HG02884 (cell line): ENCODE results near the gene RCC1.
A peak's percentile ranks its signal among the peaks of the same experiment; 100 is the strongest.
"Not testable (repeated sequence)": the region's sequence is repeated elsewhere in the genome, so short reads cannot be mapped to it uniquely, and the experiment has no call there.

ENCODE experiments used
- ATAC-seq: cut with Tn5 transposase; IDR thresholded peaks from one replicate; pipeline ENCODE4 v1.9.1; 2021; ENCODE audit warnings: mild to moderate bottlenecking, moderate library complexity; ENCODE audit not compliant: unreplicated experiment

The RCC1 gene

DNA sequence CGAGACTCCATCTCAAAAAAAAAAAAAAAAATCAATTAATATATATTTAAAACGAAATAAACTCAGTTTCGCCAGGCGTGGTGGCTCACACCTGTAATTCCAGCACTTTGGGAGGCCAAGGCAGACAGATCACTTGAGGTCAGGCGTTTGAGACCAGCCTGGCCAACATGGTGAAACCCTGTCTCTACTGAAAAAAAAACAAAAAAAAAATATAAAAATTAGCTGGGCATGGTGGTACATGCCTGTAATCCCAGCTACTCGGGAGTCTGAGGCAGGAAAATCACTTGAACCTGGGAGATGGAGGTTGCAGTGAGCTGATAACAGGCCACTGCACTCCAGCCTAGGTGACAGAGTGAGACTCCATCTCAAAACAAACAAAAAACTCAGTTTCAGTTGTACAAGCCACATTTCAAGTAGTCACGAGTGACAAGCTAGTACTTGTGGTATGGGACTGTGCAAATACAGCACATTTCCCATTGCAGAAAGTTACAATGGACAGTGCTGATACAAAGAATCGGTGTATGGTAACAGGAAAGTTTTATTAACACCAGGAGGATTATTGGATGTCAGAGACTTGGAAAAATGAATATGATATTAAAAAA lies 35.7 kb downstream of the RCC1 start:
- not testable (repeated sequence) for ATAC-seq

DNA sequence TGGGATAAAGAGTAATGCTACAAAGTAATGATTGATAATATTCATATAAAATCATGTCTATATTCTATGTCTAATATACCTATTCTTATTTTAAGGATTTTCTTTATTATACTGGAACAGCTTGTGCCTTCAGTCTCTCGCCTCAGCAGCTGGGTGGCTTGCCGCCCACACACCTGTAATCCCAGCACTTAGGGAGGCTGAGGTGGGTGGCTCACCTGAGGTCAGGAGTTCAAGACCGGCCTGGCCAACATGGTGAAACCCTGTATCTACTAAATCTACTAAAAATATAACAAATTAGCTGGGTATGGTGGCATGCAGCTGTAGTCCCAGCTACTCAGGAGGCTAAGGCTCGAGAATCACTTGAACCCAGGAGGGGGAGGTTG lies 39.4 kb downstream of the RCC1 start:
- no peak for ATAC-seq

DNA sequence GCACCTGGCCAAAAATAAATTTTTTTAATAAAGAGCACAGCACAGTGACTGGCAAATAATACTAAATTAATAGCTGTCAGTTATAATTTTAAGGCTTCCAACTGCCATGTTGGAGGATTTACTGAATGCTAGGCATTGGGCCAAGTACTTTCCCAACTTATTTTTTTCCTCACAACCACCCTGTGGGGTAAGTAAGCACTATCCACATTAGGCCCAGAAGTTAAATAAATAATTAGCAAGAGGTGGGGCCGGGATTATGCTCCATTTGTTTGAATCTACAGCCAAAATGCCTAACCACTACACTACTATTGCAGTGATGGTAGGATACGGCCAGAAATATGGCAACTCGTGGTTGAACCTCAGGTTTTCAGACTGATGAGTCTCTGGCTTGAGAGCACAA lies 42.5 kb downstream of the RCC1 start:
- no peak for ATAC-seq

DNA sequence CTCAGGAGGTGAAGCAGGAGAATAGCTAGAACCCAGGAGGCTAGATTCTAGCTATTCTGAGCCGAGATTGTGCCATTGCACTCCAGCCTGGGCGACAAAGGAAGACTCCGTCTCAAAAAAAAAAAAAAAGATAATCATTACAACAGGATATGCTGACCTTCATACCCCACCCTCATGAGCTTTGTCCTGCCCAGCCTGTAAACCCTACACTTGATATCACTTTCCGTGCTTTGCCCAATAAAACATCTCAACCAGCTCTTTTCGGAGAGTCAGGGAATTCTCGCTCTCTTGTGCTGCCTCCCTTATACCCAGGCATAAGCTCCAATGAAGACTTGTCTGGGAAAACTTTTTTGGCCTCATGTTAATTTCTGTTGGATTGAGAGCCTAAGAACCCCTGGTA lies 45.5 kb downstream of the RCC1 start:
- ATAC-seq: no peak

DNA sequence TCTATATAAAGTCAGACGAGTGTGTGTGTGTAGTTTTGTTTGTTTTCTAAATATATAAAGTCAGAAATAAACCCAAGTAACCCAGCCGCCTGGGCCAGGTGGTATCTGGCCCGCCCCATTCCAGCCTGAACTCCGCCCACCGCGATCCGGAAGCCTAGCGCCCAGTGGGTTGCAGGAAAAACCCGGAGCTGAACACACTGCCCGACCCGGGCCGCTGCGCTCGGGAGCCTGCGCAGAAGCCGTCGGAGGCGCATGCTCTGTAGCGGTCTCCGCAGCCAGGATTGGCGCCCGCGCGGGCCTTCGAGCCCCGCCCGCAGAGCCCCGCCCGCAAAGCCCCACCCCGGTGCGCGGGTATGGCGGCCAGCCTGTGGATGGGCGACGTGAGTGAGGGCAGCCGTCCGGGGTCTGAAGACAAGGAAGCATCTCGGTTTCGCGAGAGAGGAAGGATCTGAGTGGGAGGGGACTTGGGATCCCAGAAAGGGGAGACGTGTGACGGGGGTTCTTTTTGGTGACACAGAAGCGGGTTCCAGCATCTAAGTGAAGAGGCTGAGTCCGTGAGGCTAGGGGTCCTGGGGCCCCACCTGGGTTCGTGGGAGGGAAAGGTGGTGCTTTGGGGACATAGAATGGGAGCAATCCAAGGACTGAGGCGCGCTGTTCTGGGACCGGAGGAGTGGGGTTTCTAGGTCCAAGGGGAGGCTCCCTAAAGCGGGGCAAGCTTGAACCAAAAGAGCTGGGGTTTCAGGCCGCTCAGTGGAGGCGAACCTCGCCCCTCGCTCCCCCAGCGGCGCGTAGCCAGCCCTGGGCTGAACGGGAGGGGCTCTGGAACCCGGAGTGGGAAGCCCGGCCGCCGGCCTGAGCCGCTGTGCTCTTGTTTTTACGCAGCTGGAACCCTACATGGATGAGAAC lies 47.2 kb downstream of the RCC1 start, which contains the start of gene TRNAU1AP:
TSS of gene TRNAU1AP (plus strand) at position 328 of the 906 bp plus-strand sequence. CDS start at position 354, 26 bp downstream.
- ATAC-seq: peak; percentile 79

DNA sequence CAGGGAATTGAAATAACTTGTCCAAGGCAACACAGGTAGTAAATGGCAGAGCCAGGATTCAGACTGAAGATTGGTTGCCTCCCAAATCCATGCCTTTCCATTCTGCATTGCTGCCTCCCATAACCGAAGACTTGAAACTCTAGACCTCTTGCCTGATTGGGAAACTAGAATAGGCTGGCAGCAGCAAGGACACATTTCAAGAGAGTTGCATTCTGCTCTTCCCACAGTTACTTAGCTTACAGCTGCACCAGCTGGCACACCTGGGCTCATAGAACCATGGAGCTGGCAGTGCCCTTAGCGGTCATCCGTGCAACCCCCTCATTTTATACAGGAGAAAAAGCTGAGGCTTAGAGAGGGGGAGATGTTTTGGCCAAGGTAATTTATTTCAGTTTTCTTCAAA lies 55.0 kb downstream of the RCC1 start:
- ATAC-seq: no peak

DNA sequence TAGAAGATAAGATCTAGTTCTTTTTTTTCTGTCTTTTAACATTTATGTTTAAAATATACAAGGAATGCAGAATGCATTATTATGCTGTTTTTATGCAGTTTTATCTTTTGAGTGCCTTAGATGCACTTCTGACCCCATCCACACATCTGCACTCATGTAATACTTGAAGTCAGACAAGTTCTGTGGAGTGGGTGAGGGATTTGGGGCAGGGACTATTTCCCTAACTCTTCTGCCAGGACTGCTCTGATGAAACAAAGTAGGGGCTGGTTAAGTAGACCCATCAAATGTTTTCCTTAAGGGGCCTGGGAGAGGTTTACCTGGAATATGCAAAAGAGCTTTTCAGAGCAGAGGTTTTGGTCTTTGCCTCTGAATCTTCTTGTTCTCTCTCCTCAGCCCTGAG lies 58.5 kb downstream of the RCC1 start:
- ATAC-seq: no peak

DNA sequence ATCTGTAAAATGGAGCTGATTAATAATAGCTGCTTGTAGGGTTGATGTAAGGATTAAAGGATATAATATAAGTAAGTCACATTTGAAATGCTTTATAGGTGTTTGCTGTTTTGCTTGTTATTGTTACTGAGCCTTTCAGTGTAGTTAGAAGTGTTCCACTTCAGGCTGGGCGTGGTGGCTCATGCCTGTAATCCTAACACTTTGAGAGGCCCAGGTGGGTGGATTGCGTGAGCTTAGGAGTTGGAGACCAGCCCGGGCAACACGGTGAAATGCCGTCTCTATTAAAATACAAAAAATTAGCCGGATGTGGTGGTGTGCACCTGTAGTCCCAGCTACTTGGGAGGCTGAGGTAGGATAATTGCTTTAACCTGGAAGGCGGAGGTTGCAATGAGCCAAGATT lies 59.2 kb downstream of the RCC1 start:
- ATAC-seq: no peak

DNA sequence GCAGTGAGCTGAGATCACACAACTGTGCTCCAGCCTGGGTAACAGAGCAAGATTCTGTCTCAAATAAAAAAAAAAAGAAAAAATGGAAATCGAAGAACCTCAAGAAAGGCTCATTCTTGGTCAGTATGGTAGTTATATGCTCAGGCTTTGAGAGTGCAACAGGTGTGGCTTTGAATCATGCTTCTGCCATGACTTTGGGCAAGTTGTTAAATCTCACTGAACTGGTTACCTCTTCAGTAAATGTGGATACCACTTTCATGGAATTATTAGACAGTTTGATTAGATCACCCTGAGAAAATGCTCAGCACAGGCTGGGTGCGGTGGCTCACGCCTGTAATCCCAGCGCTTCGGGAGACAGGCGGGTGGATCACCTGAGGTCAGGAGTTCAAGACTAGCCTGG lies 59.9 kb downstream of the RCC1 start:
- ATAC-seq: no peak

DNA sequence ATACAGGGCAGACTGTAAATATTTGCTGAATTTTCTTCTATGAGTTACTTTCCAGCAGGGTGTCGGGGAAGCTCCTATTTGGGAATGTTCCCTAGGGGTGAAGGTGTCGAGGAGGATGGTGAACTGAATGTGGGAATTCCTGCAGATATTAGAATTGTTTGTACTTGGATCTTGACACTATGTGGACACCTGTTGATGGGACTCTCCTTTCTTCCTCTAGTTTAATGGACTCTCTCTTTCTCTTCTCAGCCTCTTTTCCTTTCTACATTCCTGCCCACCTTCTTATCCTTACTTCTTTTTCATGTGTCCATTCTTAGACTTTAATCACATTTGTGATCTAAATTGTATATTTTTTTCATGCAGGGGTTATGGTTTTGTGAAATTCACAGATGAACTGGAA lies 61.1 kb downstream of the RCC1 start:
- no peak for ATAC-seq

DNA sequence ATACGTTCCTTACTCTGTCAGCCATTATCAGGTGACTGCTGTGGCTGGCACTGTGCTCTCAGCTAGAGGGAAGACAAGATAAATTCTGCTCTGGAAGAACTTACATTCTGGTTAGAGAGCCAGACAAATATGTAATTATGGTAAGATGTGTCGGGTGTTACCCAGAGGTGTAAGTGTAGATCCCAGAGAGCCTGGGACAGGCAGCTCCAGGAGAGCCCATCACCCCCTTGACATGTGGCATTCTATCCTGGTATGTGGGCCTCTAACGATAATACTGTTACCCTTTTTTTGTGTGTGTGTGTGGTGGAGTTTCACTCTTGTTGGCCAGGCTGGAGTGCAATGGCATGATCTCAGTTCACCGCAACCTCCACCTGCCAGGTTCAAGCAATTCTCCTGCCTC lies 66.1 kb downstream of the RCC1 start:
- ATAC-seq: no peak

DNA sequence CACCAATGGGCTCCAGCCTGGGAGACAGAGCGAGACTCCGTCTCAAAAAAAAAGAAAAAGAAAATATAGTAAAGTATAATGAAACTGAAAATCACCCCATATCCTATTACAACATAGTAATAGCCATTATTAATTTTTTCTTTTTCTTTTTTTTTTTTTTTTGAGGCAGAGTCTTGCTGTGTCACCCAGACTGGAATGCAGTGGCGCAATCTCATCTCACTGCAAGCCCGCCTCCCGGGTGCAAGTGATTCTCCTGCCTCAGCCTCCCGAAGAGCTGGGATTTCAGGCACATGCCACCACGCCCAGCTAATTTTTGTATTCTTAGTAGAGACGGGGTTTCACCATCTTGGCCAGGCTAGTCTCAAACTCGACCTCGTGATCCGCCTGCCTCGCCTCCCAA lies 67.0 kb downstream of the RCC1 start:
- ATAC-seq: not testable (repeated sequence)

DNA sequence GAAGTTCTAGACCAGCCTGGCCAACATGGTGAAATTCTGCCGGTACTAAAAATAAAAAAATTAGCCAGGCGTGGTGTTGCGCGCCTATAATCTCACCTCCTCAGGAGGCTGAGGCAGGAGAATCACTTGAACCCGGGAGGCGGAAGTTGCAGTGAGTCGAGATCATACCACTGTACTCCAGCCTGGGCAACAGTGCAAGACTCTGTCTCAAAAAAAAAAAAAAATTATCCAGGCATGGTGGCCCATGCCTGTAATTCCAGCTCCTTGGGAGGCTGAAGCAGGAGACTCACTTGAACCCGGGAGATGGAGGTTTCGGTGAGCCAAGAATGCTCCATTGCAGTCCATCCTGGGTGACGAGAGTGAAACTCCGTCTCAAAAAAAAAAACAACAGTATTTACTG lies 67.7 kb downstream of the RCC1 start:
- no peak for ATAC-seq

DNA sequence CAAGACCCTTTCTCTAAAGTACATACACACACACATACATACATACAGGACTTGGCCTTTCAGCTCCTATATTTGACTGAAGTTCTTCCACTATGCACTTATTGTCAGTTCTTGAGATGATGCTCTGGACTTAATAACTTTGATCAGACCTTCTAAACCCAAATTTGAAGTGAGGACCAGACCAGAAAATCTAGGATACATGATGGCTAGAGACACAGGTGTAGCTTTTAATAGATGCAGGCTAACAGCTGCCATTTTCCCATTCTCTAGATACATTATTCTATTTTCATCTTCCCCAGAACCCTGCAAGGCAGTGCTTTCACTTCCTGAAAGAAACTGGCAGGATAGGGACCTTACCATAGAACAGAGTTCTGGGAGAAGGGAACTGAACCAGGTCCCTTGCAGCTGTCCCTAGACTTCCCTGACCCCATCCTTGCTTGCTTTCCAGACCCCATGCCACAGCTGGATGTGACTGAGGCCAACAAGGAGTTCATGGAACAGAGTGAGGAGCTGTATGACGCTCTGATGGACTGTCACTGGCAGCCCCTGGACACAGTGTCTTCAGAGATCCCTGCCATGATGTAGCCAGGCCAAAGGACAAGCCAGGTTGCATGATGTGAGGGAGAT lies 71.3 kb downstream of the RCC1 start:
- ATAC-seq: no peak

DNA sequence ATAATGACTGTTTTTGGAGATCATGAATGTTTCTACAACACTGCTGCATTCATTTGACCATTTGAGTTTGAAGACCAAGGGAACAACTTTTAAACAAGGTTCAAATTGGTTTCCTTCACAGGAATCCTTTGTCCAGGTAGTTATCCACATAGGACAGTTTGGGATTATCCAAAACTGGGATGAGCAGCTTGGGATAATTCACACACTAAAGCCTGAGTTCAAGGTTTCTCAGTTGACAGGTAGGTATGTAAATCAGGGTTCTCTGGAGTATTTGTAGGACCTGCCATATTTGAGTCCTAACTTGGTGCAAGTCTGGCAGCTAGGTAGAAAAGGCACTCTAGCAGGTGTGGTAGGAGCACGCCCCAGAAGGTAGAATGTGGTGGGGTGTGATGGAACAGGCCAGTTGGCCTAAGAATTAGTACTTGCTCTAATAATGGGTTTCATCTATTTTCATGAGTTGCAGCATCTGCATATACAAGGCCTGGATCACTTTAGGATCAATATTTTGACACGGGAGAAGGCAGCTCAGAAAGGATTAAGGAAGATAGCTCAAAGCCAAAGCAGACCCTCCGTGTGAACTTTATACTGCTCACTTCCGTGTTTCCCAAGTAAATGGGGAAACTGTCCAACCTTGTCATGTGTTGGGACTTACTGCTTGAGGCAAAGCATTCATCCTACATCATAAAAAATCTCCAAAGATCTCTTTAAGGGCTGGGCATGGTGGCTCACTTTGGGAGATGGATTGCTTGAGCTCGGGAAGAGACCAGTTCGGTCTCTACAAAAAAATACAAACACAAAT lies 72.1 kb downstream of the RCC1 start:
- ATAC-seq: no peak

DNA sequence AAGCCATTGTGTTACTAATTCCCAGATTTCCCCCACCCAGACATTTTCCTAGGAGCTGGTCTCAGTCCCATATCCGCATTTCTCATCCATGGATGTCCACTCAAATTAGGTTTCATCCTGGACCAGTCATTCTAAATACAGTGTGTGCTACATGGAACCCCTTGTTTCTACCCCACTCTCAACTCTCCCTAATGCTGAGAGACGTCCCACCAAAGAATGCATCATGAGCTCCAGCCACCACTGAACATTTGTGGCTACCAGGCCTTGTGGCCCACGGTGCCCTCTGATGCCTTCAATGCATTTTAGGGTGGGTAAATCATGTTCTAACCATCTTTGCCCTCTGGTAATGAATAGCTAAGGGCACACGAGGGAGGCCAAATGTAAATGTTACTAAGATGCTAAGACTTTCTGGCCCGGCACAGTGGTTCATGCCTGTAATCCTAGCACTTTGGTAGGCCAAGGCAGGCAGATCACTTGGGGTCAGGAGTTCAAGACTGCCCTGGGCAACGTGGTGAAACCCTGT lies 72.9 kb downstream of the RCC1 start:
- no peak for ATAC-seq

DNA sequence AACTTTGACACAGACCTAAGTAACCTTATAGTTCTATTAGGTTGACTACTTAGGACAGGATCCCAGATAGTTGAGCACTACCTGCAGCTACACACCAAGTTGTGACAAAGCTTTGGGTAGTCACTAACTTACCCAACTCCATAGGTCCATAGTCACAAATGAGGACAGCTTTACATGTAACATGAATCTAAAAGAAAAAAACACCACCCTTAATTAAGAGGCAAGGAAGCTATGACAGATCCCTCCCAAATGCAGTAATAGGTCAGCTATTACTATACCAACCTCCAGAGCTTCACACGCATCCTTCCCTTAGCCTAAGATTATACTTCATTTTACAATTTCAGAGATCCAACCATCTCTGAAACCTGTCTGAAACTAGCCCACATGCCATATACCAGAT lies 73.6 kb downstream of the RCC1 start:
- no peak for ATAC-seq

DNA sequence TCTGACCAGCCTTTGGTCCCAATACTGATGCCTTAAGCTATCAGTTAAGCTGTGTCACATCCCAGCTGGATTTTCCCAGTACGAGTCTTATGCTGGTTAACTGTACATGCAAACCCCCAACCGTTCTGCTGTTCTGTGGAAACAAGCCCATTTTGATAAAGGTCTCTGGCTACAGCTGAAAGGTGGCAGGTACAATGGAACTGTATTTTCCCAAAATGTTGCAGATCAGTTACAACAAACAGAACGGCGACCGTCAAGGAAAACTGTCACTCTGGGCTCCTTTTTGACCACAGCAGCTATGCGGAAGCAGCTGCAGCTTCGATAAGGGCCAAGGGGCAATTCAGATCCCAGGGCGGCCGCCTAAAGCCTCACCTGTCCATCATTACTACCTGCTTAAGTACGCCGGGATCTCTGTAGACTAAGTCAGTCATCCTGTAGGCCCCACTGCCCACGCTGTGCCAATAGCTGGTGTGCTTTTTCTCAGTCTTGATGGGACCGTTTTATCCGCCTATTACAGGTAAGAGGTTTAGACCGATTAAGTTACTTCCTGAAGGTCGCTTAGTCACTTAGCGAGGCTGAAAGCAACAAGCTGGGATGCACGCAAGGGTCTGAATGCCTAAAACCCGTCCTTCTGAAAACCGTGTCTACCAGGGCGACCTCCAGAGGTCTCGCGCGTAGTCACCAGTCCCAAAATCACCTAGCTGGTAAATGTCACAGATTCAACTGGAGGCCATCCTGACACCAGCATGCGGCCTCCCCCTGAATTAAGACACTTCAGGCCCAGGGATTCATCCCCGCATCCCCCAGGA lies 75.1 kb downstream of the RCC1 start:
- no peak for ATAC-seq

DNA sequence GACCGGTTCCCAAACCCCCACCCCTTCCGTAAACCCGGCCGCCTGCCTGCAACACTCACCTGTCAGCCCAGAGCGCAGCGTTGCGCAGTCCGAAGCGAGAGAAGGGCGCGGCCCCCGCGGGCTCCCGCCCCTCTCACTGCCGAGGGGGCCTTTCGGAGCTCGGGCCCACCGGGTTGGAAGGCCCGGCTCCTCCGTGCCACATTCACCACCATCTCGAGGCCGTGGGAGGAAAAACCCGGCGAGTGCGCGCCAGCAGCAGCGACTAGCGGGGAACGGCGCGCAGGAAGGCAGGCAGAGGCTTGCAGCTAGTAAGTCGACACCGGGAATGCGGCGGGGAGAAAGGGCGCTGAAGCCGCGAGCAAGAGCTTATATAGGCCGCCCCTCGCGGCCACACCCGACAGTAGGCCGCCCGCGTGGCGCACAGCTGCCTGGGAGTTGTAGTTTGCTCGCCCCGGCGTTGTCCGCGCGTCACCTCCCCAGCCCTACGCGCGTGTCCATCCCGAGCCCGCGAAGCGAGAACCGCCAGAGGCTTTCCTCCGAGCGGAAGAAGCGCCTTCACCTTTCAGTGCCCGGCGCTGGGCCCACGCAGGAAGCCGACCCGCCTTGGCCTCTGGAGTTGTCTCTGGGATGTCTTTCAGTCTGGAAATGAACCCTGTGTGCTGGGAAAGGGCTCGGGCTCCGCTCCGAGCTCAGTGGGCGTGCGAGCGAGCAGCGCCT lies 75.8 kb downstream of the RCC1 start:
- ATAC-seq: peak; percentile 66

DNA sequence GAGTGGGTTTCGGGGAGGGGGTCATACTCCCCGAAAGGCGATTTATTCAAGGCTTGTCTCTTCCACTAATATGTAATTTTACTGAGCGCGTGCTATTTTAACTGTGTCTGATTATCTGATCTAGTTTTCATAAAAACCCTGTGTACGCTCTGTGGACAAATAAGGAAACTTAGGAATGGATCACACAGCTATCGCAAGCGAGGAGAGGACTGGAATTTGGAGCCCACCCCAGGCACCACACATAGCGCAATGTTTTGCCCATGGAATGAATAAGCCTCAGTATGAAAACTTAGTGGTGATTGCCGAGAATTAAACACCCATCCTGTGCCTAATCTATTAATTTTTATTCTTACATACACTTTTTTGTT lies 76.4 kb downstream of the RCC1 start:
- no peak for ATAC-seq
